H1 (cell line): ENCODE measurements around the gene INHBC. TPM values are rescaled to one million over a fixed set of nuclear protein-coding genes. Genes with fewer than 3 reads are reported as not detected.

Source experiments
- BACH1 ChIP-seq: IDR thresholded peaks from 2 replicates; pipeline ENCODE4 v1.6.1; 2012; ENCODE audit warnings: low read length, improper control_type of control experiment
- CHD7 ChIP-seq: fragments of 300-600 bp; sonication (generic); IDR thresholded peaks from 2 replicates; pipeline ENCODE4 v1.7.1; 2012; ENCODE audit warnings: low read length, moderate library complexity, mild to moderate bottlenecking, inconsistent platforms; ENCODE audit not compliant: insufficient replicate concordance
- GABPA ChIP-seq: IDR thresholded peaks from 2 replicates; pipeline ENCODE4 v1.6.1; 2011; ENCODE audit warnings: mild to moderate bottlenecking, low read length, moderate library complexity, borderline replicate concordance; ENCODE audit not compliant: insufficient read depth
- MAFK ChIP-seq: IDR thresholded peaks from 2 replicates; pipeline ENCODE4 v1.6.1; 2012; ENCODE audit warnings: low read depth, mild to moderate bottlenecking, improper control_type of control experiment, low read length
- RBBP5 ChIP-seq: IDR thresholded peaks from 2 replicates; pipeline ENCODE4 v1.7.1; 2012; ENCODE audit warnings: low read depth, mild to moderate bottlenecking, inconsistent platforms, low read length, moderate library complexity, borderline replicate concordance
- SP4 ChIP-seq: IDR thresholded peaks from 2 replicates; pipeline ENCODE4 v1.6.1; 2012; ENCODE audit warnings: low read length, inconsistent platforms
- polyA plus RNA-seq, 7 experiments: library from polyadenylated mRNA; depleted of rRNA in 3 of 7; stranded (reverse) in 5 of 7; unstranded in 2 of 7; fragments of >200 nt in 5 of 7; fragments of 200-250 nt in 2 of 7; gene quantifications; 1 replicate in 5 of 7; 2 replicates in 1 of 7; 4 replicates in 1 of 7; pipeline versions ENCODE4 v1.2.1 to v1.2.3, GENCODE V29; 2011 to 2013; ENCODE audit warnings: missing spikeins in 2 of 7, mixed read lengths in 2 of 7
- total RNA-seq: library from RNA; stranded (reverse); fragmentation: NEBNext Ultra II Directional; extraction: Animal tissue kit (Norgen Biotek cat#: 25700); gene quantifications from 2 replicates; pipeline ENCODE4 v1.2.1, GENCODE V29; 2021
- TF ChIP-seq, protein P1 (sequence below), 3 experiments: IDR thresholded peaks; 1 replicate in 2 of 3; 2 replicates in 1 of 3; pipeline versions ENCODE4 v1.5.1 to v1.6.1; 2011; ENCODE audit warnings: low read length in 3 of 3, mild to moderate bottlenecking in 3 of 3, inconsistent platforms in 2 of 3, low read depth in 1 of 3, moderate library complexity in 1 of 3; ENCODE audit not compliant: insufficient read depth in 1 of 3; ENCODE audit errors: control extremely low read depth in 1 of 3

INHBC gene
- total and polyA plus RNA-seq, 2 of the 8 experiments (the other 6 are each of a cell fraction or from before 2014, with no cell fraction given), result 0.15 TPM; not detected in 1

DNA sequence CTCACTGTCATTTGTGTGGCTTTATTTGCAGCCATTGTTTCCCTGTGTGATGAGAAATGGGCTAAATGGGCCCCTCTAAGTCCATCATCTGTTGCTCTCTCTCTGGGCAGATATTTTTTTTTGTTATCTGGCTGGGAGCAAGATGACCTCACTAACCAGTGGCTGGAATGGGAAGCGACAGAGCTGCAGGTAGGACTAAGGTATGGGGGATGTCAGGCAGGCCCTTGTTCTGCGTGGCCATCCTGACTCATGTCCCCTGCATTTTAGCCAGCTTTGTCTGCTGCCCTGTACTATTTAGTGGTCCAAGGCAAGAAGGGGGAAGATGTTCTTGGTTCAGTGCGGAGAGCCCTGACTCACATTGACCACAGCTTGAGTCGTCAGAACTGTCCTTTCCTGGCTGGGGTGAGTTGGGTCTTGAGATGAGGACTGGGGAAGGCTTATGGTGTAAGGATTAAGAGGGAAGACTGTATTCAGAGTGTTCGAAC lies 54.6 kb downstream of the INHBC start (continued):
- TF ChIP-seq, protein P1, sequence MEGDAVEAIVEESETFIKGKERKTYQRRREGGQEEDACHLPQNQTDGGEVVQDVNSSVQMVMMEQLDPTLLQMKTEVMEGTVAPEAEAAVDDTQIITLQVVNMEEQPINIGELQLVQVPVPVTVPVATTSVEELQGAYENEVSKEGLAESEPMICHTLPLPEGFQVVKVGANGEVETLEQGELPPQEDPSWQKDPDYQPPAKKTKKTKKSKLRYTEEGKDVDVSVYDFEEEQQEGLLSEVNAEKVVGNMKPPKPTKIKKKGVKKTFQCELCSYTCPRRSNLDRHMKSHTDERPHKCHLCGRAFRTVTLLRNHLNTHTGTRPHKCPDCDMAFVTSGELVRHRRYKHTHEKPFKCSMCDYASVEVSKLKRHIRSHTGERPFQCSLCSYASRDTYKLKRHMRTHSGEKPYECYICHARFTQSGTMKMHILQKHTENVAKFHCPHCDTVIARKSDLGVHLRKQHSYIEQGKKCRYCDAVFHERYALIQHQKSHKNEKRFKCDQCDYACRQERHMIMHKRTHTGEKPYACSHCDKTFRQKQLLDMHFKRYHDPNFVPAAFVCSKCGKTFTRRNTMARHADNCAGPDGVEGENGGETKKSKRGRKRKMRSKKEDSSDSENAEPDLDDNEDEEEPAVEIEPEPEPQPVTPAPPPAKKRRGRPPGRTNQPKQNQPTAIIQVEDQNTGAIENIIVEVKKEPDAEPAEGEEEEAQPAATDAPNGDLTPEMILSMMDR (IDR thresholded peaks at IDR 0.05; ENCODE audit: control extremely low read depth in 1 of 3, insufficient read depth in 1 of 3, low read depth in 1 of 3, low read length in 3 of 3), result no peak
- no peak for TF ChIP-seq BACH1
- no peak for TF ChIP-seq SP4
- no peak for TF ChIP-seq MAFK
- TF ChIP-seq RBBP5, result no peak
- no peak for TF ChIP-seq GABPA
- no peak for TF ChIP-seq CHD7
- TF ChIP-seq, all 59 proteins: peak for 0
